ENCODE results near the gene MYO1F.
"Not testable (repeated sequence)": the region's sequence is repeated elsewhere in the genome, so short reads cannot be mapped to it uniquely, and the experiment has no call there.

Gene MYO1F

GRCh38 chr19:8567522-8568172 lies 9.6 kb downstream of the MYO1F start:
- DNase-seq (ENCODE audit: low read depth in 1 of 2, low spot score in 1 of 2) = no peak

GRCh38 chr19:8566855-8567254 lies 10.4 kb downstream of the MYO1F start:
- no peak for DNase-seq (ENCODE audit: low read depth in 1 of 2, low spot score in 1 of 2)

DNA sequence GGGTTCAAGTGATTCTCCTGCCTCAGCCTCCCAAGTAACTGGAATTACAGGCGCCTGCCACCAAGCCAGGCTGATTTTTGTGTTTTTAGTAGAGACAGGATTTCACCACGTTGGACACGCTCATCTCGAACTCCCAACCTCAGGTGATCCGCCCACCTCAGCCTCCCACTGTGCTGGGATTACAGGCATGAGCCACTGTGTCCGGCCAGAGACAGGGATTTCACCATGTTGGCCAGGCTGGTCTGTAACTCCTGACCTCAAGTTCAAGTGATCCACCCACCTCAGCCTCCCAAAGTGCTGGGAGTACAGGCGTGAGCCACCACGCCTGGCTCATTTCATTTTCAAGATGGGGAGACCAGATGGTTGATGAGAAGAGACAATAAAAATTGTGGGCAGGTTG lies 12.4 kb downstream of the MYO1F start:
- DNase-seq (ENCODE audit: low read depth in 1 of 2, low spot score in 1 of 2) = not testable (repeated sequence)

GRCh38 chr19:8561075-8561764 lies 16.0 kb downstream of the MYO1F start:
- no peak for DNase-seq (ENCODE audit: low read depth in 1 of 2, low spot score in 1 of 2)

DNA sequence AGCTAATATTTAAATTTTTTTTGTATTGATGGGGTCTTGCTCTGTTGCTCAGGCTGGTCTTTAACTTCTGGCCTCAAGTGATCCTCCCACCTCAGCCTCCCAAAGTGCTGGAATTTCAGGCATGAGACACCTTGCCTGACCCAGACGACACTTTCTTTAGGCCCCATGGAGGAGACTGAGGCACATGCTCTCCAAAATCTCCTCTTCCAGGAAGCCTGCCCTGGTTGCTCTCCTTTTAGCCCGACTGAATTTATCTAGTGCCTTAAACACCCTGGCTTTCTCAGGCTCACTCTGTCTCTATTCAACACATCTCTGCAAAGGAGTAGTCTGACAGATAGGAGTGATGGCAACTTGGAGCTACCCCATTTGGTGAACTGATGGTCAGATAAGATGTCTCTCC lies 18.9 kb downstream of the MYO1F start:
- no peak for DNase-seq (ENCODE audit: low read depth in 1 of 2, low spot score in 1 of 2)

DNA sequence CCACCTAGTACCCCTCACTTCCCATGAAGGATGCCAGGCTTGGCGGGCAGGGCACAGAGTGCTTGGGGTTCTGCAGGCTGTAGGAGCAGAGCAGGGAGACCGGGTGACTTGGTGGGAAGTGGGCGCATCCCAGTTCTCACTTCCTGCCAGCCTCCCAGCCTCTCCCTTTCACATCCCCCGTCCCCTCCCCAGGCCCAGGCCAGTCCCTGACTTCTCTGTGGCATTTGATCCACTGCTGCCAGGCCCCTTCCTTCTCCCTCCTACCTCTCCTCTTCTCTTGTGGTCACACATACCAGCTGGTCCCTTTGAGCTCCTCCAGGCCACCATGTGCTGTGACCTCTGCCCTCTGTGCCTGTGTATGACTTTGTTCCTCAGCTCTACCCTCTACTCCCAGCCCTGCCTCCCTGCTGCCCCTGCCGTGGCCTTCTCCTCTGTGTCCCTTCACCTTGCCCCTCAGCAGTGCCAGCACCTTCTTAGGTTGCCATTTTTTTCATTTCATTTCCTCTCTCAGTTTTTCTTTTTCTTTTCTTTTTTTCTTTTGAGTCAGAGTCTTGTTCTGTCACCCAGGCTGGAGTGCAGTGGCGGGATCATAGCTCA lies 19.5 kb downstream of the MYO1F start:
- no peak for DNase-seq (ENCODE audit: low read depth in 1 of 2, low spot score in 1 of 2)

- not testable (repeated sequence) for DNase-seq (ENCODE audit: low read depth in 1 of 2, low spot score in 1 of 2)
Measured at GRCh38 chr19:8553729-8554128, 23.5 kb downstream of the MYO1F start.

DNA sequence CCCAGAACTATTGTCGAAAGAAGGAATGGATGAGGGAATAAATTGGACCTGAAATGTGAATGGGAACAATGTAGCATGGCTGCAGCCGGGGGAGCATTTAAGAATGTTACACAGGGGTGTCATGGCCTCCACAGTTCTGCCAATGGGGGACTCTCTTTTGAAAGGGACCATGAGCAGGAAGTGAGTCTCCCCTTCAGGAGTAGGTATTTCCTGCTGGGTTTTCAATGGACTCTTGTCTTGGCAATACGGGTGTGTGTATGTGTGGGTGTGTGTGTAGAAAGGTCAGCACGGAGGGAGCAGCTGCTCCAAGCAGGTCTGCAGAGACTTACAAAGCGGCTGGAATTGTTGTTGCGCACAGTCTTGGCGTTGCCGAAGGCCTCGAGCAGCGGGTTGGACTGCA lies 24.4 kb downstream of the MYO1F start:
- no peak for DNase-seq (ENCODE audit: low read depth in 1 of 2, low spot score in 1 of 2)

DNA sequence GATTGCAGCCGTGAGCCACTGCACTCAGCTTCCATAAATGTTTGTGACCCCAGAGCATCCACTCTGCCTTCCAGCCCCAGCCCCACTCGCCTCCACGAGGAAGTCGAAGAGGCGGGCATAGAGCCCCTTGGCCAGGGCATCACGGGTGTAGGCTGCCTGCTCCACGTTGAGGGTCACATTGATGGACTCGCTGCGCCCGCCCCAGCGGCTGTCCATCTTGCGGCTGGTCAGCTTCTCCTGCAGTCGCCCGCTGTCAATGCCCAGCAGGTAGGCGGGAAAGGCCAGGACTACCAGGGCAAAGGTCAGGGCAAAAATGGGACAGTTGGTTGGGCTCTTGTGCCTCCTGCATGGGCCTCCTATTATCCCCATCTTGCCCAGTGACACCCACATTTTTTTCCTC lies 27.2 kb downstream of the MYO1F start:
- DNase-seq (ENCODE audit: low read depth in 1 of 2, low spot score in 1 of 2) = no peak

DNA sequence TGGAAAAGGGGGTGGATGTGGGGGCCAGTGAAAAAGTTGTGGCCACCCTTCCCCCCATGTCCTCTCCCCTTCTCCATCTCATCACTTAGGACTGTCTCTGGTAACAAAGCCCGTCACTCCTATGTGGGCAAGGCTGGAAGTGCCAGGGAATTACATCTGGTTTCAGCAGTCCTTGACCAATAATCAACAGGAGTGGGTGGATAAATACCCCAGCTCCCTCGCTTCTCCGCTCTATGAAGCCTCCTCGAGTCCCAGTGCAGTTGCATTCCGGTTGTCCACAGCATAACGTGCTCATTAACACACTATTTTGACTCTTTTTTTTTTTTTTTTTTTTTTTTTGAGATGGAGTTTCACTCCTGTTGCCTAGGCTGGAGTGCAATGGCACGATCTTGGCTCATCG lies 31.5 kb downstream of the MYO1F start:
- DNase-seq (ENCODE audit: low read depth in 1 of 2, low spot score in 1 of 2) = no peak

GRCh38 chr19:8544168-8544567 lies 33.1 kb downstream of the MYO1F start:
- no peak for DNase-seq (ENCODE audit: low read depth in 1 of 2, low spot score in 1 of 2)

- DNase-seq (ENCODE audit: low read depth in 1 of 2, low spot score in 1 of 2) = no peak
Measured at GRCh38 chr19:8539621-8540149, 37.6 kb downstream of the MYO1F start.

DNA sequence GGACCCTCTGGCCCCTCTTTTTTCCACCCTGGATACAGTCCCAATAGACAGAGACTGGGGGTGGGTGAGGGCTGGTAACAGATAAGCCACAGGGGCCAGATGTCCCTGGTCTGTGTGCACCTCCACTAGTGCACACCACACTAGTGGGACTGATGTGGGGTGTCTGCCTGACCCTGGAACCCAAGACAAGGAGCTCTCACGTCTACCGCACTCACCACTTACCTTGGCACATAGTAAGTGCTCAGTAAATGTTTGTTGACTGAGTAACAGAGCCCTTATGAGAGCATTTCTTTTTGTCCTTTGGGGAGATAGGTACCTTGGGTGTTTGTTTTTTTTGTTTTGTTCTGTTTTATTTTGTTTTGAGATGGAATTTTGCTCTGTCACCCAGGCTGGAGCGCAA lies 40.1 kb downstream of the MYO1F start:
- DNase-seq (ENCODE audit: low read depth in 1 of 2, low spot score in 1 of 2) = no peak

DNA sequence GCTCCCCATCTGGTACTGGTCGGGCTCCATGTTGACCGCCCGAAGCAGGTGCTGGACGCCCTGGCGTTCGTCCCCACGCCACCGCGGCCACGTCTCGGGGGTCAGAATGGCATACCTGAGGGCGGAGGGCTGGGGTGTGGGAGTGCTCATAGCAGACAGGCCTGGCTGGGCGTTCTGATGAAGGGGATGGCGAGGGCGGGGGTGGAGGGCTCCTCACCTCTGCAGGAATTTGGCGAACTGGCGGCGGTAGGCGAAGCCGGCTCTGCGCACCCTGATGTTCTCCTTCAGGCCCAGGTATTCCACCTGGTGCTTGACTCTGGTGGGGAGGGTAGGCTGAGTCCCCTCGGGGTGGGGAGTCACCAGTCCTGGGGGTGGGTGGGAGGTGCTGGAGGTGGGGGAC lies 41.0 kb downstream of the MYO1F start:
- DNase-seq (ENCODE audit: low read depth in 1 of 2, low spot score in 1 of 2) = no peak

DNA sequence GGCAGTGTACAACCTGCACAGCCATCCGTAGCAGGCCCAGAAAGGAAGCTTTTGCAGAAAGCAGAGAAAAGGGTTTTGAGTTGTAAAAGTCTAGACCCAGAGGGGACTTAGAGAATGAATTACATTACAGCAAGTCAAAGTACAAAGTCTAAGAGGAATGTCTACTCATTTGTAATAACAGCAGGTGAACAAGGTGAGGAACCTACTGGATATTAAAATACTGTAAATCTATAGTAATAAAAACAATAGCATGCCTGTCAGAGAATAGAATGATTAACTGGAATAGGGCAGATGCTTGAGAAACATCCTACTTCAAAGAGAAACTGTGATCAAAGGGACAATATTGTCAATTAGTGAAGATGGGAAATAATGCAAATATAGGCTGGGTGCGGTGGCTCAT lies 45.0 kb downstream of the MYO1F start:
- no peak for DNase-seq (ENCODE audit: low read depth in 1 of 2, low spot score in 1 of 2)

DNA sequence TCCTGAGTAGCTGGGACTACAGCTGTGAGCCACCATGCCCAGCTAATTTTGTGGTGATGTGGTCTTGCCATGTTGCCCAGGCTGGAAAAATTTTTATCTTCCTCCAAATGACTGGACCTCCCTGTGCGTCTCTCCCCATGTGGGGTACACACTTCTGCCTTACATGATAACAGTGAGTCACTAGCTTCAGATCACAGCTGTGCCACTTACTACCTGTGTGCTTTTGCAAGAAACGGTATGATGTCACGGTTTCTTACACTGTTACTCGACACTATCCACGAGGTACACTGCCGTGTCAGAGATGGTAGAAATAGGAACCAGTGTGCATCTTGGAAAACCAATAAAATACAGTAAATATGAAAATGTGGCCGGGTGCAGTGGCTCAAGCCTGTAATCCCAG lies 45.8 kb downstream of the MYO1F start:
- no peak for DNase-seq (ENCODE audit: low read depth in 1 of 2, low spot score in 1 of 2)

DNA sequence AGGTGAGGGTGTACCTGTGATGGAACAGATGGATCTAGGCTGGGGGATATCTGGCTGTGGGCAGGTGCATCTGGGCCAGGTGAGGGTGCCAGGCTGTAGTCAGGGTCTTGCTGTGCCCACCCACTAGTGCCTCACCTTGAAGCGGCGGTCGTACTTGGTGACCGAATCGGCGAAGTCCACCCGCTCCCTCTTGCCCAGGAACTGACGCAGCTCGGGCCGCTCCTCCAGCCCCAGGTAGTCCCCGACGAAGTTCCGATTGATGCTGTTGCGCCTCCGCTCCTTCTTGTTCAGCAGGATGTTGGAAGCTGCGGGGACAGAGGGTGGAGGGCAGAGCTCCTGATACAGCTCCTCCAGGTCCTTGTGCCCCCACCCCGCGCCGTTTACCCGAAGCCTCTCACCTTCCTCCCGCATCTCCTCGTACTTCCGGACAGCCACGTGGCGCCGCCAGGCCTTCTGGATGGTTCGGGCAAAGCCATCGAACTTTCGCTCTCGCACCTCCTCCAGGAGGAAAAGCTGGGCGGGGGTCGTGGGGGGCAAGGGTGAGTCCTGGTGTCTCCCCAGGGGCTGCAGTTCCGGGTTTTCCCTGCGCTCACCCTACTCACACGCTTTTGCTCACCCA lies 47.1 kb downstream of the MYO1F start:
- DNase-seq (ENCODE audit: low read depth in 1 of 2, low spot score in 1 of 2) = no peak

GRCh38 chr19:8529369-8530006 lies 47.8 kb downstream of the MYO1F start:
- DNase-seq (ENCODE audit: low read depth in 1 of 2, low spot score in 1 of 2) = no peak

DNA sequence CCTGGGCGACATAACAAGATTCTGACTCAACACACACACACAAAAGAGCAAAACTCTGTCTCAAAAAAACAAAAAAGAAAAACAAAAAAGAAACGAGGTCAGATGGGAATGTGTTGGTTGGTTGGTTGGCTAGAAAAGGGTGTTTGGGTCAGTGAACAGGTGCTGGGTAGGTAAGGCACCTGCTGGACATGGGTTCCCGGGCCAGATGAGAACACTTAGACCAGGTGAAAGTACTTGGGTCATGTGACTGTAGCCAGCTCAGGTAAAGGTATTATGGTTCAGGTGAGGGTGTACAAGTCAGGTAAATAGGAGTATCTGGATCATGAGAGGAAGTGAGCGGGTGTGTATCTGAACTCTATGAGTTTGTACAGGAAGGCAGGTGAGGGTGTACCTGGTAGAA lies 48.7 kb downstream of the MYO1F start:
- DNase-seq (ENCODE audit: low read depth in 1 of 2, low spot score in 1 of 2) = no peak

GRCh38 chr19:8526345-8527091 lies 50.7 kb downstream of the MYO1F start:
- DNase-seq (ENCODE audit: low read depth in 1 of 2, low spot score in 1 of 2) = no peak

GRCh38 chr19:8525401-8525684 lies 51.9 kb downstream of the MYO1F start:
- DNase-seq (ENCODE audit: low read depth in 1 of 2, low spot score in 1 of 2) = no peak
